ENCODE measurements around the gene PCSK5. TPM values are rescaled to one million over a fixed set of nuclear protein-coding genes. Genes with fewer than 3 reads are reported as not detected.
"Not testable (repeated sequence)": the region's sequence is repeated elsewhere in the genome, so short reads cannot be mapped to it uniquely, and the experiment has no call there.

The PCSK5 gene
- polyA plus RNA-seq, 12 donors: 13.2 to 21.6 (median 16.9) TPM; not detected in 1

- DNase-seq: no peak
These were observed 72.2 kb downstream of the PCSK5 start for GRCh38 chr9:75962662-75963036.

- DNase-seq: not testable (repeated sequence)
These were observed 72.8 kb downstream of the PCSK5 start for GRCh38 chr9:75963321-75963720.

GRCh38 chr9:75964427-75964826, 74.0 kb downstream of the PCSK5 start:
- DNase-seq: no peak

GRCh38 chr9:75965231-75965630, 74.8 kb downstream of the PCSK5 start:
- no peak for DNase-seq

GRCh38 chr9:75967556-75967955, 77.1 kb downstream of the PCSK5 start:
- DNase-seq: no peak

GRCh38 chr9:75974016-75974766, 83.7 kb downstream of the PCSK5 start:
- no peak for DNase-seq

- no peak for DNase-seq
These were observed 84.6 kb downstream of the PCSK5 start for GRCh38 chr9:75975071-75975470.

- DNase-seq: no peak
These were observed 86.1 kb downstream of the PCSK5 start for GRCh38 chr9:75976549-75976948.

- no peak for DNase-seq
These were observed 88.9 kb downstream of the PCSK5 start for GRCh38 chr9:75979362-75979761.

GRCh38 chr9:75983319-75984045, 93.0 kb downstream of the PCSK5 start:
- peak; percentile 31 for DNase-seq

- DNase-seq: no peak
These were observed 95.0 kb downstream of the PCSK5 start for GRCh38 chr9:75985515-75985914.

GRCh38 chr9:75988663-75989062, 98.2 kb downstream of the PCSK5 start:
- DNase-seq: no peak

- no peak for DNase-seq
These were observed 99.7 kb downstream of the PCSK5 start for GRCh38 chr9:75990156-75990555.

GRCh38 chr9:75990576-75991304, 100.3 kb downstream of the PCSK5 start:
- DNase-seq: no peak

- DNase-seq: no peak
These were observed 102.2 kb downstream of the PCSK5 start for GRCh38 chr9:75992482-75993206.

- no peak for DNase-seq
These were observed 103.0 kb downstream of the PCSK5 start for GRCh38 chr9:75993434-75993833.

- no peak for DNase-seq
These were observed 104.6 kb downstream of the PCSK5 start for GRCh38 chr9:75995066-75995465.

GRCh38 chr9:75996726-75997125, 106.3 kb downstream of the PCSK5 start:
- DNase-seq: no peak

GRCh38 chr9:75997206-75997605, 106.7 kb downstream of the PCSK5 start:
- peak; percentile 73 for DNase-seq

- no peak for DNase-seq
These were observed 107.8 kb downstream of the PCSK5 start for GRCh38 chr9:75998096-75998780.

- DNase-seq: no peak
These were observed 111.0 kb downstream of the PCSK5 start for GRCh38 chr9:76001459-76001858.

All from muscle of arm (tissue), 12 donors.